OCI-LY1 (cell line): ENCODE data around the gene TCERG1L.

Source experiments
- CTCF ChIP-seq: fragments of 200-600 bp; sonication (generic), shearing (Covaris generic); IDR thresholded peaks from 2 replicates; pipeline ENCODE4 v1.5.1; 2017; ENCODE audit warnings: mild to moderate bottlenecking, antibody characterized with exemption, low read length, moderate library complexity, mixed read lengths
- EZH2 ChIP-seq: fragments of 200-600 bp; sonication (generic), shearing (Covaris generic); IDR thresholded peaks from 2 replicates; pipeline ENCODE4 v1.8.0; 2017; ENCODE audit warnings: borderline replicate concordance, mixed run types, mild to moderate bottlenecking, antibody characterized with exemption, low read length, moderate library complexity, mixed read lengths

- no peak for TF ChIP-seq CTCF
- no peak for TF ChIP-seq EZH2
Observed at GRCh38 chr10:131086511-131086910, 225.0 kb downstream of the TCERG1L start.
